Activated T-helper 1 cell treated with anti-CD3 and anti-CD28 coated beads, Interleukin-12 subunit alpha, Interleukin-12 subunit beta, Interleukin-2, Interleukin-4 antibody, amounts not matched to agents 30 ng/mL and 10 ng/mL and 1 ng/mL, durations not matched to agents 14 hours and 24 hours and 36 hours (primary cell): ENCODE measurements around the gene HNRNPA2B1. TPM values are rescaled to one million over a fixed set of nuclear protein-coding genes. Genes with fewer than 3 reads are reported as not detected.
"Not testable (repeated sequence)": the region's sequence is repeated elsewhere in the genome, so short reads cannot be mapped to it uniquely, and the experiment has no call there.

Experiments
- DNase-seq: peaks from one replicate; pipeline ENCODE4 v3.0.0; 2021; ENCODE audit warnings: low spot score
- H3K27ac Mint-ChIP-seq: one replicate; pipeline ENCODE4 v1.8.0; 2021; ENCODE audit warnings: mild to moderate bottlenecking, mixed read lengths
- H3K27me3 Mint-ChIP-seq: one replicate; pipeline ENCODE4 v1.8.0; 2022; ENCODE audit warnings: mild to moderate bottlenecking, moderate library complexity, mixed read lengths; ENCODE audit not compliant: insufficient read depth
- H3K36me3 Mint-ChIP-seq: one replicate; pipeline ENCODE4 v1.8.0; 2021; ENCODE audit warnings: low read depth, mixed read lengths
- H3K4me1 Mint-ChIP-seq: one replicate; pipeline ENCODE4 v1.8.0; 2021; ENCODE audit warnings: low read depth, mixed read lengths
- H3K4me3 Mint-ChIP-seq: one replicate; pipeline ENCODE4 v1.8.0; 2021; ENCODE audit warnings: mild to moderate bottlenecking, moderate library complexity, mixed read lengths
- H3K9me3 Mint-ChIP-seq: one replicate; pipeline ENCODE4 v1.8.0; 2021; ENCODE audit warnings: mixed read lengths
- intact Hi-C: fragments of 100-400 bp; cut with micrococcal nuclease; formaldehyde crosslinking; loops from one replicate; pipeline ENCODE4 v1.15.1; 2024
- total RNA-seq: library from RNA; stranded (reverse); gene quantifications from 2 replicates; pipeline ENCODE4 v1.2.3, GENCODE V29; 2022

Gene HNRNPA2B1
- total RNA-seq, 1 donor from 2014 or later: 821 TPM

DNA sequence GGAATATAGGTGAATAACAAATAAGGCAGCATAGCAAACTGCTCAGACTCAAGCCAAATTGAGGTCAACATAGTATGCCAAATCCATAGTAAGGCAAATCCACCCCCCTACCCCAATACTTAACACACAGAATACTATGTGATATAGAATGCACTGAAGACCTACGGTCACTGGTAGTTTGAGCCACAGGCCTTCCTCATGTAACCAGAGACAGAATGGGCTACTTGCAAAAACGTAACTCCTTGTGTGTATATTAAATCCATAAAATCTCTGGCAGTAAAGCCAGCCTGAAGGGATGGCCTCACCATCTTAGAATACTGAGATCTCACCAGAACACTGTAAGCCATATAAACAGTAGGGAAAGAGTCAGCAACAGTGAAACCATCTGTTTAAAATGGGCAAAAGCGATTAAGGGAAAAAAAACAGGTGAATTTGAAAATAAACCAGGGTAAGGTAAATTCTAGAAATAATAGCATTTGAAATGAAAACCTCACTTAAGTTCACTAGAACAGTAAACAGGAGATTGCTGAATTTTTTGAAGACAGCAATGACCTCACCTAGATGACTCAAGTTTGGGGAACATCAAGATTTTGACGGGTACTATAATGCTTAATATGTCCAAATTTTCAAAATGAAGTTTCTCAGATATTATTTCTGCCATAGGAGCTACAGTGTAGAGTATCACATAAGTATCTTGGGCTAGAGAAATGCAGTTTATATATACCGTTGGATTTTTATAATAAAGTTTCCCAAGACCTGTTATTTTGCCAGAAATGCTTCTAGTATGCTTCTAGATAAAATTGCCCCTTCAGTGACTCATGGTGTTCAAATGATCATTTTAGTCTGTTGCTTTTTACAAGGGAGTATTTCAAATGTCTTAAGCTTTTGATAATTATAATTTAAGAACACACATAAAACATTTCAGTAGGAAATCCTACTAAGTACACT, 13.9 kb downstream of the HNRNPA2B1 start:
- intact Hi-C loops: loop anchor here (1.0 kb wide), 1 partner anchor 30 kb away; no protein-coding TSS in a partner anchor
- Mint-ChIP-seq H3K27ac (peak overlapping the region; percentile 76), H3K9me3 (no peaks in the 10 kb centered on the region), H3K4me1 (peaks cover 71% of the 10 kb centered on the region), H3K4me3 (no peak overlapping the region), H3K36me3 (peaks cover 69% of the 10 kb centered on the region), H3K27me3 (no peaks in the 10 kb centered on the region)
- DNase-seq: no peak

DNA sequence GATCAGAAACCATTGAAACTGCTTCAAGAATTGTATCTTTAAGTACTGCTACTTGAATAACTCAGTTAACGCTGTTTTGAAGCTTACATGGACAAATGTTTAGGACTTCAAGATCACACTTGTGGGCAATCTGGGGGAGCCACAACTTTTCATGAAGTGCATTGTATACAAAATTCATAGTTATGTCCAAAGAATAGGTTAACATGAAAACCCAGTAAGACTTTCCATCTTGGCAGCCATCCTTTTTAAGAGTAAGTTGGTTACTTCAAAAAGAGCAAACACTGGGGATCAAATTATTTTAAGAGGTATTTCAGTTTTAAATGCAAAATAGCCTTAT, 14.7 kb downstream of the HNRNPA2B1 start:
- Mint-ChIP-seq H3K36me3 (peaks cover 66% of the 10 kb centered on the region), H3K4me3 (no peak overlapping the region), H3K27me3 (no peaks in the 10 kb centered on the region), H3K9me3 (no peaks in the 10 kb centered on the region), H3K4me1 (peaks cover 68% of the 10 kb centered on the region), H3K27ac (peak overlapping the region; percentile 91)
- intact Hi-C loops: loop anchor here (1.0 kb wide), 1 partner anchor 30 kb away; no protein-coding TSS in a partner anchor
- no peak for DNase-seq

DNA sequence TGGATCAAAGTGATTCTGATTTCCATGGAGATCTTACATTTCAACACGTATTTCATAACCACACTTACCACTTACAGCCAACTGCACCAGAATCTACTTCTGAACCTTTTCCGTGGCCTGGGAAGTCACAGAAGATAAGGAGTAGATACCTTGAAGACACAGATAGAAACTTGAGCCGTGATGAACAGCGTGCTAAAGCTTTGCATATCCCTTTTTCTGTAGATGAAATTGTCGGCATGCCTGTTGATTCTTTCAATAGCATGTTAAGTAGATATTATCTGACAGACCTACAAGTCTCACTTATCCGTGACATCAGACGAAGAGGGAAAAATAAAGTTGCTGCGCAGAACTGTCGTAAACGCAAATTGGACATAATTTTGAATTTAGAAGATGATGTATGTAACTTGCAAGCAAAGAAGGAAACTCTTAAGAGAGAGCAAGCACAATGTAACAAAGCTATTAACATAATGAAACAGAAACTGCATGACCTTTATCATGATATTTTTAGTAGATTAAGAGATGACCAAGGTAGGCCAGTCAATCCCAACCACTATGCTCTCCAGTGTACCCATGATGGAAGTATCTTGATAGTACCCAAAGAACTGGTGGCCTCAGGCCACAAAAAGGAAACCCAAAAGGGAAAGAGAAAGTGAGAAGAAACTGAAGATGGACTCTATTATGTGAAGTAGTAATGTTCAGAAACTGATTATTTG, 15.3 kb downstream of the HNRNPA2B1 start:
- no peak for DNase-seq
- Mint-ChIP-seq H3K4me3 (no peak overlapping the region), H3K4me1 (peaks cover 66% of the 10 kb centered on the region), H3K36me3 (peaks cover 64% of the 10 kb centered on the region), H3K27ac (peak overlapping the region; percentile 91), H3K27me3 (no peaks in the 10 kb centered on the region), H3K9me3 (no peaks in the 10 kb centered on the region)
- intact Hi-C loops: no loop called here

DNA sequence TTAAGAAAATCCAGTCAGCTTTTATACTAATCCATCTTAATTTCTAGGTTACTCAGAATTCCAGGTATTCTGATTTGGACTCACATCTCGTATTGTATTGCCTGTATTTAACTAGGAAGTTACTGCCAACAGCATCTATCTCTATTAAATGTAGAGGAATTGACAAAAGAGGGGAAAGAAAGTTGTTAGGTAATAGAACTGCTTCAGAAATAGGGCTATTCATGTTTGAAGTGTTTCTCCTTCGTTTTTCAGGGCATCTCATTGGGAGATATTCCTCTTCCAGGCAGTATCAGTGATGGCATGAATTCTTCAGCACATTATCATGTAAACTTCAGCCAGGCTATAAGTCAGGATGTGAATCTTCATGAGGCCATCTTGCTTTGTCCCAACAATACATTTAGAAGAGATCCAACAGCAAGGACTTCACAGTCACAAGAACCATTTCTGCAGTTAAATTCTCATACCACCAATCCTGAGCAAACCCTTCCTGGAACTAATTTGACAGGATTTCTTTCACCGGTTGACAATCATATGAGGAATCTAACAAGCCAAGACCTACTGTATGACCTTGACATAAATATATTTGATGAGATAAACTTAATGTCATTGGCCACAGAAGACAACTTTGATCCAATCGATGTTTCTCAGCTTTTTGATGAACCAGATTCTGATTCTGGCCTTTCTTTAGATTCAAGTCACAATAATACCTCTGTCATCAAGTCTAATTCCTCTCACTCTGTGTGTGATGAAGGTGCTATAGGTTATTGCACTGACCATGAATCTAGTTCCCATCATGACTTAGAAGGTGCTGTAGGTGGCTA, 16.1 kb downstream of the HNRNPA2B1 start:
- DNase-seq, H3K4me3 Mint-ChIP-seq, H3K27me3 Mint-ChIP-seq, H3K9me3 Mint-ChIP-seq, intact Hi-C loops: not testable (repeated sequence)
- Mint-ChIP-seq H3K4me1 (peaks cover 68% of the 10 kb centered on the region), H3K36me3 (peaks cover 66% of the 10 kb centered on the region), H3K27ac (peak overlapping the region; percentile 91)

DNA sequence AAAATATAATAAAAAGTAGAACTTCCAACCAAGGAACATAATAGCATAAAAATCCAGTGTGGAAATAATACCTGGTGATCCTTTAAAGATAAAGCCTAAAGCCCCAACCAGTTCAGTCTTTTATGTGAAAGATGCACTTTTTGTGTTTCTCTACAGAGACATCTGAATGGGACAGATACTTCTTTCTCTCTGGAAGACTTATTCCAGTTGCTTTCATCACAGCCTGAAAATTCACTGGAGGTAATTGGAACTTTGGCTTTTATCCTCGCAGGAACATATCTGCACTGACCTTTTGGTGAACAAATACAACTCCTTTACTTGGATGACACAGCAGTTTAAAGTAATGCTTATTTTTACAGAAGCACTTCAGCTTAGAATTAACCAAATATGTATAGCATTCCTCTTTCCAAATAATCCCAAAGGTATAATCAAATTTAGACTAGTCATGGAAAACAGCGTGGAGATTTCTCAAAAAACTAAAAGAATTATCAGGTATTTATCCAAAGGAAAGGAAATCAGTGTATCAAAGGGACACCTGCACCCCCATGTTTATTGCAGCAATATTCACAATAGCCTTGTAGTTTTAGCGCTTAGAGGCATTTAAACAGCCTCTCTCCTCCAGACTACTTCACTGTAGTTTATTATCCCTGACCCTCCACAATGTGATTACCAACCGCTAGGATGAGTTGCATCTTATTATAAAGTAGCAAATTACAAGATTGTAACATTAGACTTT, 16.8 kb downstream of the HNRNPA2B1 start:
- no peak overlapping the region for H3K4me3 Mint-ChIP-seq
- no peaks in the 10 kb centered on the region for H3K9me3 Mint-ChIP-seq
- intact Hi-C loops: no loop called here
- H3K27me3 Mint-ChIP-seq: no peaks in the 10 kb centered on the region
- H3K27ac Mint-ChIP-seq: peak overlapping the region; percentile 78
- no peak for DNase-seq
- H3K36me3 Mint-ChIP-seq: peaks cover 63% of the 10 kb centered on the region
- peaks cover 64% of the 10 kb centered on the region for H3K4me1 Mint-ChIP-seq

DNA sequence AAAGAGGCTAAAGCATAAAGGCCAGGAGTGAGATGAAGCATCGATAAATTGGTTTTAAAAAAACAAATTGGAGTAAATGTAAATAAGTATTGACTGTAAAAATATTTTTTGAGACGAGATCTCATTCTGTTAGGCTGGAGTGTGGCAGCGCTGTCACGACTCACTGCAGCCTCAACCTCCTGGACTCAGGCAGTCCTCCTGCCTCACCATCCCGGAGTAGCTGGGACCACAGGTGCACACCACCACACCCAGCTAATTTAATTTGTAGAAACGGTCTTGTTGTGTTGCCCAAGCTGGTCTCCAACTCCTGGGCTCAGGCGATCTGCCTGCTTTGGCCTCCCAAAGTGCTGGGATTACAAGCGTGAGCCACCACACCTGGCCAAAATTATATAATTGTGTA, 17.8 kb downstream of the HNRNPA2B1 start:
- no peak for DNase-seq
- no peaks in the 10 kb centered on the region for H3K9me3 Mint-ChIP-seq
- H3K4me1 Mint-ChIP-seq: peaks cover 60% of the 10 kb centered on the region
- no peak overlapping the region for H3K4me3 Mint-ChIP-seq
- H3K27me3 Mint-ChIP-seq: no peaks in the 10 kb centered on the region
- H3K36me3 Mint-ChIP-seq: peaks cover 63% of the 10 kb centered on the region
- H3K27ac Mint-ChIP-seq: no peak overlapping the region
- intact Hi-C loops: no loop called here

DNA sequence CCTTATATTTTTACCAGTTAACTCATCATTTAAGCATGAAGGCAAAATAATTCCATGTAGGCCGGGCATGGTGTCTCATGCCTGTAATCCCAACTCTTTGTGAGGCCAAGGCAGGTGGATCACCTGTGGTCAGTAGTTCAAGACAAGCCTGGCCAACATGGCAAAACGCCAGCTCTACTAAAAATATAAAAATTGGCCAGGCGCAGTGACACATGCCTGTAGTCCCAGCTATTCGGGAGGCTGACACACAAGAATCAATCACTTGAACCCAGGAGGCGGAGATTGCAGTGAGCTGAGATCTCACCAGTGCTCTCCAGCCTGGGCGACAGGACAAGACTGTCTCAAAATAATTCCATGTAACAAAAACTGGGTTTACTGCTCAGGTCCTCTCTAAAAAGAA, 18.3 kb downstream of the HNRNPA2B1 start:
- no peak overlapping the region for H3K27ac Mint-ChIP-seq

DNA sequence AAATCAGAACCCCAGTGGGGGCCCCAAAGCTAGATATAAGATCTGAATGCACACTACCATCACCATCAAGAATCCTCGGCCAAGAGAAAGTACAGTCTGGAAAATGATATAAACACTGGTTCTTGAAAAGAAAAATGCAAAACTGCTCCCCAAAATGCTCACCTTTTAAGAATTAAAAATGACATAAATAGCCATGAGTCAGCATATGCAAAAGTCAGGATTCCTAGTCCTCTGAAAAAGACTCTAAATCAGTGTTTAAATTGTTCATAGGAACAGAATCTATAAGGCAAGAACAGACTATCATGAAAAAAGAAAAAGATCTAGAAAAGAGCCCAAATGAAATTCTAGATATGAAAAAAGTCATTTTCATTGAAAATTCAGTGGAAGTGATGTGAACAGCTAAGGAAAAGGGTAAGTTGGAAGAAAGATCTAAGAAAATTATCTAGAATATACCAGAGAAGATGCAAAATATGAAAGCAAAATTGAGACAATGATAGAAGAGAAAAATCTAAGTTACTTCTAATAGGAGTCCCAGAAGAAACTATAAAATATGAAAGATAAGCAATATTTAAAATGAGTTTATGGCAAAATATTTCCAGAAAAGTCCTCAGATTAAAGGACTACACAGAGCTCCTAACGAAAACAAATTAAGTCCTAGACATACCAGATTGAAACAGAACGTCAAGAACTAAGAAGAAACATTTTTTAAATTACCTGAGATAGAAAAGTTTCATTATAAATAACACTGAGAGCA, 18.9 kb downstream of the HNRNPA2B1 start:
- intact Hi-C loops: no loop called here
- Mint-ChIP-seq H3K4me1 (peaks cover 57% of the 10 kb centered on the region), H3K9me3 (no peaks in the 10 kb centered on the region), H3K27me3 (no peaks in the 10 kb centered on the region), H3K36me3 (peaks cover 60% of the 10 kb centered on the region), H3K27ac (peak overlapping the region; percentile 56), H3K4me3 (no peak overlapping the region)
- no peak for DNase-seq

More for the DNA sequence above, 18.3 kb downstream of the HNRNPA2B1 start:
- DNase-seq: no peak
- H3K27me3 Mint-ChIP-seq: no peaks in the 10 kb centered on the region
- H3K4me3 Mint-ChIP-seq: no peak overlapping the region
- H3K4me1 Mint-ChIP-seq: peaks cover 61% of the 10 kb centered on the region
- intact Hi-C loops: no loop called here
- H3K36me3 Mint-ChIP-seq: peaks cover 64% of the 10 kb centered on the region
- H3K9me3 Mint-ChIP-seq: no peaks in the 10 kb centered on the region

DNA sequence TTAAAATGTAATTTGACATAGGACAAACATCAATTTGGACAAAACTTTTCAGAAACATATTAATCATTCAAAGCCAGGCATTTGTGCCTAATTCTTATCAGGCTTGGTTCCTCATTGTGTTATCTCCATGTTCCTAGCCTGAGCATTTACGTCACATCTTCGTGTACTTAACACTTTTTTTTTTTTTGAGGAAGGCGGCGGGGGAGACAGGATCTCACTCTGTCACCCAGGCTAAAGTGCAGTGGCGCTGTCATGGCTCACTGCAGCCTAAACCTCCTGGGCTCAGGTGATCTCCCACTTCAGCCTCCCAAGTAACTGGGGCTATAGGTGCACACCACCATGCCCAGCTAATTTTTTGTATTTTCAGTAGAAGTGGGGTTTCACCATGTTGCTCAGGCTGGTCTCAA, 19.8 kb downstream of the HNRNPA2B1 start:
- intact Hi-C loops: no loop called here
- Mint-ChIP-seq H3K4me1 (peaks cover 50% of the 10 kb centered on the region), H3K36me3 (peaks cover 53% of the 10 kb centered on the region), H3K27me3 (no peaks in the 10 kb centered on the region), H3K27ac (peak overlapping the region; percentile 77), H3K4me3 (no peak overlapping the region), H3K9me3 (no peaks in the 10 kb centered on the region)
- no peak for DNase-seq

DNA sequence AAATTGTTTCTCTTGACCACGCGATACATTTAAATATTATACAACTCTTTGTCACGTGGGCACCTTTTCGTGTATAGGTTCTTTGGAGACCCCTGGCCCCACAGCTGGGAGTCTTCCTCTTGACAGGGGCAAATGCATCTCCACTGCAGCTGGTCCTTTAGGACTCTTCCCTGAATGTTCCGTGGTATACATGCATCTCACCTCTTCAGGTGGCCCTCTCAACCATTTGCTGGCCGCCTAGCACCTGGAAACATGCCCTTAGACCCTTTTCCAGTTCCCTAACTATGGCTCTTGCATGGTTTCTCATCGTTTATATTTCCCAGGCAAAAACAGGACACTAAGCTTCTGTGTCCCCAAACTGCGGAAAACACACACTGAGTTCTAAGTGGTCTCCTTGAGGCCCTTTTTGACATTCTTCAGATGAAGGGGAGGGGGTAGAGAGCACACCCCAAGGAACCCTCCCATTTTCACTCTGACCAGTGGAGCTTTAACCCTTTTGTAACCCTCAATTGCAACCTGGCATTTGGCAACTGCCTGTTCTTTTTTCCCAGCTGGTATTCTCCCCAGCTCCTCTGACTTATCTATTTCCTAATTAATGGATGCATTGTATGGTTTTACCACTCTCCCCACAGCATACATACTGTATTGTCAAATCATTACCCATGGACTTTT, 20.6 kb downstream of the HNRNPA2B1 start:
- intact Hi-C loops: no loop called here
- Mint-ChIP-seq H3K9me3 (no peaks in the 10 kb centered on the region), H3K36me3 (peaks cover 45% of the 10 kb centered on the region), H3K27ac (peak overlapping the region; percentile 77), H3K4me3 (no peak overlapping the region), H3K4me1 (peaks cover 42% of the 10 kb centered on the region), H3K27me3 (no peaks in the 10 kb centered on the region)
- DNase-seq: no peak

DNA sequence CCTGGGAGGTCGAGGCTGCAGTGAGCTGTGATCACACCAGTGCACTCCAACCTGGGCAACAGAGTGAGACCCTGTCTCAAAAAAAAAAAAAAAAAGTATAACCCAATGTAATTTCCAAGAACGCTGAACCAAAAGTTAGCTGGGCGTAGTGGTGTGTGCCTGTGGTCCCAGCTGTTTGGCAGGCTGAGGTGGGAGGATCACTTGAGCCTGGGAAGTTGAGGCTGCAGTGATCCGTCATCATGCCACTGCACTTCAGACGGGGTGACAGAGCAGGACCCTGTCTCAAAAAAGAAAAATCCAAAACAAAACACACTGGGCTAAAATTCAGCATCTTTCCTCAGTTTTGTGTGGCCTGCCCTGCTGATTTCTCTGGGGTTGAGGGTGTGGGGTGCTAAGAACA, 21.1 kb downstream of the HNRNPA2B1 start:
- Mint-ChIP-seq H3K4me1 (peaks cover 41% of the 10 kb centered on the region), H3K27ac (no peak overlapping the region), H3K9me3 (no peaks in the 10 kb centered on the region), H3K4me3 (no peak overlapping the region), H3K27me3 (no peaks in the 10 kb centered on the region), H3K36me3 (peaks cover 44% of the 10 kb centered on the region)
- DNase-seq: no peak
- intact Hi-C loops: no loop called here
